GM12878 (cell line): ENCODE results near the gene CFAP45. TPM values are rescaled to one million over a fixed set of nuclear protein-coding genes. Genes with fewer than 3 reads are reported as not detected.

Experiments used
- ATAC-seq: fragments of 200-7000 bp; cut with Tn5 transposase; 3 replicates; pipeline ENCODE4 v1.9.1; 2020; ENCODE audit warnings: mild to moderate bottlenecking, moderate library complexity
- BruUV-seq: library from RNA; stranded (reverse); fragments of 400-500 nt; replicated peaks from 2 replicates; lab custom pipeline; 2021; lab: Mats Ljungman, UMichigan
- CTCF ChIA-PET: fragments of 300-600 bp; sonication (Branson Sonifier 250); formaldehyde crosslinking; extraction: SDS; loops from one replicate; lab custom pipeline; 2021; ENCODE audit warnings: inconsistent platforms; lab: Yijun Ruan, JAX
- POLR2A ChIA-PET: fragments of 350-600 bp; formaldehyde crosslinking; extraction: SDS; loops from one replicate; lab custom pipeline; 2021; ENCODE audit warnings: inconsistent platforms; lab: Charles Lee
- RAD21 ChIA-PET: fragments of 300-600 bp; sonication (Branson Sonifier 250); formaldehyde crosslinking; loops from one replicate; lab custom pipeline; 2023; ENCODE audit warnings: antibody characterized with exemption; ENCODE audit not compliant: unreplicated experiment; lab: Charles Lee
- SMC1A ChIA-PET: fragments of 300-600 bp; sonication (Branson Sonifier 250); formaldehyde crosslinking; loops from one replicate; lab custom pipeline; 2023; ENCODE audit not compliant: unreplicated experiment, uncharacterized antibody; lab: Charles Lee
- DNase-seq: peaks from one replicate; pipeline ENCODE4 v3.0.0-alpha.2; 2011; ENCODE audit warnings: low read depth, low spot score
- FAIRE-seq: peaks from 3 replicates; lab custom pipeline; 2011; peaks lifted over from hg19 to GRCh38; lab: Jason Lieb, UNC
- H2AFZ ChIP-seq: 2 replicates; pipeline ENCODE4 v1.6.0; 2011; ENCODE audit warnings: low read depth, low read length, control low read depth; ENCODE audit not compliant: control insufficient read depth
- H3K27ac ChIP-seq: 2 replicates; pipeline ENCODE4 v1.5.1; 2011; ENCODE audit warnings: control low read depth; ENCODE audit not compliant: control insufficient read depth, insufficient read depth
- H3K27me3 ChIP-seq, 2 experiments: replicated peaks in 1 of 2; 2 replicates each; pipeline versions ENCODE4 v1.6.0 to v1.6.1; 2011; ENCODE audit warnings: low read length in 1 of 2; ENCODE audit not compliant: control insufficient read depth in 2 of 2, insufficient read depth in 2 of 2
- H3K36me3 ChIP-seq, 2 experiments: 2 replicates each; pipeline ENCODE4 v1.5.1; 2011; ENCODE audit warnings: low read length in 1 of 2; ENCODE audit not compliant: control insufficient read depth in 2 of 2, insufficient read depth in 2 of 2
- H3K4me1 ChIP-seq: 2 replicates; pipeline ENCODE4 v1.6.1; 2011; ENCODE audit warnings: mild to moderate bottlenecking, low read length, moderate library complexity, mixed read lengths; ENCODE audit not compliant: control insufficient read depth, insufficient read depth
- H3K4me2 ChIP-seq: 2 replicates; pipeline ENCODE4 v1.6.0; 2011; ENCODE audit warnings: control low read depth; ENCODE audit not compliant: control insufficient read depth, insufficient read depth
- H3K4me3 ChIP-seq: fragments of 200-600 bp; sonication (generic); 2 replicates; pipeline ENCODE4 v1.5.1; 2016
- H3K79me2 ChIP-seq: 2 replicates; pipeline ENCODE4 v1.6.0; 2011; ENCODE audit warnings: low read length; ENCODE audit not compliant: control insufficient read depth, insufficient read depth
- H3K9ac ChIP-seq: 2 replicates; pipeline ENCODE4 v1.8.0; 2011; ENCODE audit warnings: low read length, control low read depth, mixed read lengths; ENCODE audit not compliant: control insufficient read depth, insufficient read depth
- H3K9me3 ChIP-seq: replicated peaks from 3 replicates; pipeline ENCODE4 v1.5.1; 2011; ENCODE audit warnings: mild to moderate bottlenecking, low read length; ENCODE audit not compliant: control insufficient read depth, insufficient read depth
- H4K20me1 ChIP-seq: 2 replicates; pipeline ENCODE4 v1.6.0; 2011; ENCODE audit not compliant: control insufficient read depth, insufficient read depth
- BRCA1 ChIP-seq: IDR thresholded peaks from 2 replicates; pipeline ENCODE4 v1.6.1; 2011; ENCODE audit warnings: low read depth, low read length, improper control_type of control experiment
- FOS ChIP-seq: IDR thresholded peaks from 3 replicates; pipeline ENCODE4 v1.6.1; 2011; ENCODE audit warnings: borderline replicate concordance; ENCODE audit not compliant: insufficient read length; ENCODE audit errors: extremely low read depth
- KLF5 ChIP-seq: fragments of 450-650 bp; IDR thresholded peaks from 2 replicates; pipeline ENCODE4 v1.6.1; 2014; ENCODE audit warnings: mild to moderate bottlenecking; ENCODE audit not compliant: partially characterized antibody
- POLR2AphosphoS2 ChIP-seq: IDR thresholded peaks from 2 replicates; pipeline ENCODE4 v1.6.1; 2011; ENCODE audit warnings: low read depth, mild to moderate bottlenecking, low read length, improper control_type of control experiment, moderate library complexity
- RCOR1 ChIP-seq: conservative IDR thresholded peaks from 2 replicates; pipeline ENCODE4 v1.6.1; 2012; ENCODE audit warnings: low read depth, low read length, improper control_type of control experiment
- RFX5 ChIP-seq: IDR thresholded peaks from 2 replicates; pipeline ENCODE4 v1.6.1; 2011; ENCODE audit warnings: low read depth, low read length, improper control_type of control experiment
- SUZ12 ChIP-seq: fragments of 200-600 bp; sonication (generic); IDR thresholded peaks from one replicate; pipeline ENCODE4 v1.6.1; 2018; ENCODE audit warnings: antibody characterized with exemption, mild to moderate bottlenecking; ENCODE audit not compliant: unreplicated experiment
- WGBS: methylation state at CpG from one replicate; pipeline ENCODE4 v1.1.6; 2016; ENCODE audit warnings: low lambda C conversion rate; ENCODE audit not compliant: insufficient replicate concordance, insufficient coverage; ENCODE audit errors: missing lambda C conversion rate; 5-methylcytosine and 5-hydroxymethylcytosine counted together
- in situ Hi-C: fragments of 300-500 bp; cut with MboI; formaldehyde crosslinking; loops from 9 replicates; pipeline ENCODE4 v1.14.3; 2018; ENCODE audit warnings: mixed read lengths
- intact Hi-C: fragments of 100-400 bp; cut with micrococcal nuclease; formaldehyde crosslinking; loops from one replicate; pipeline ENCODE4 v1.14.2; 2022; ENCODE audit not compliant: unreplicated experiment
- polyA plus RNA-seq, 11 experiments: library from polyadenylated mRNA; depleted of rRNA in 4 of 11; unstranded in 6 of 11; stranded (reverse) in 5 of 11; fragments of >200 nt; fragmentation: Nextera tagmentation in 4 of 11; fragmentation: Illumina TruSeq in 1 of 11; extraction: Ambion mirVana in 4 of 11; extraction: Trizol in 1 of 11; gene quantifications; 1 replicate in 1 of 11; 2 replicates in 10 of 11; pipeline versions ENCODE4 v1.2.1 to v1.2.3, GENCODE V29; 2011 to 2016; ENCODE audit warnings: inconsistent platforms in 2 of 11, missing spikeins in 2 of 11, low read depth in 1 of 11
- total RNA-seq, 4 experiments: library from RNA; depleted of rRNA in 3 of 4; stranded (reverse); fragments of >200 nt in 3 of 4; fragmentation: Illumina TruSeq in 1 of 4; extraction: Trizol in 1 of 4; gene quantifications; 2 replicates each; pipeline versions ENCODE4 v1.2.1 to v1.2.3, GENCODE V29; 2013 to 2021
- TF ChIP-seq, protein P1 (sequence below): IDR thresholded peaks from 2 replicates; pipeline ENCODE4 v1.6.1; 2012; ENCODE audit warnings: low read depth, low read length, improper control_type of control experiment
- TF ChIP-seq, protein P2 (sequence below): IDR thresholded peaks from 2 replicates; pipeline ENCODE4 v1.6.1; 2011; ENCODE audit warnings: borderline replicate concordance, low read depth, mild to moderate bottlenecking, moderate library complexity, low read length; ENCODE audit not compliant: insufficient read depth, poor library complexity, severe bottlenecking
- TF ChIP-seq, protein P3 (sequence below), 3 experiments: IDR thresholded peaks in 2 of 3; conservative IDR thresholded peaks in 1 of 3; 2 replicates each; pipeline ENCODE4 v1.5.1; 2011; ENCODE audit warnings: low read depth in 3 of 3, low read length in 3 of 3, mild to moderate bottlenecking in 3 of 3, control low read depth in 2 of 3, moderate library complexity in 2 of 3, inconsistent platforms in 1 of 3, mixed read lengths in 1 of 3; ENCODE audit not compliant: control insufficient read depth in 2 of 3, insufficient read depth in 1 of 3; ENCODE audit errors: extremely low read depth in 1 of 3
- TF ChIP-seq, protein P4 (sequence below): fragments of 450-650 bp; IDR thresholded peaks from 2 replicates; pipeline ENCODE4 v1.6.1; 2016; ENCODE audit warnings: mild to moderate bottlenecking, moderate library complexity, borderline replicate concordance

Gene CFAP45
- total and polyA plus RNA-seq, 10 of the 15 experiments (the other 5 are each of a cell fraction or from before 2014, with no cell fraction given), result 0.43 to 0.91 (median 0.67) TPM

DNA sequence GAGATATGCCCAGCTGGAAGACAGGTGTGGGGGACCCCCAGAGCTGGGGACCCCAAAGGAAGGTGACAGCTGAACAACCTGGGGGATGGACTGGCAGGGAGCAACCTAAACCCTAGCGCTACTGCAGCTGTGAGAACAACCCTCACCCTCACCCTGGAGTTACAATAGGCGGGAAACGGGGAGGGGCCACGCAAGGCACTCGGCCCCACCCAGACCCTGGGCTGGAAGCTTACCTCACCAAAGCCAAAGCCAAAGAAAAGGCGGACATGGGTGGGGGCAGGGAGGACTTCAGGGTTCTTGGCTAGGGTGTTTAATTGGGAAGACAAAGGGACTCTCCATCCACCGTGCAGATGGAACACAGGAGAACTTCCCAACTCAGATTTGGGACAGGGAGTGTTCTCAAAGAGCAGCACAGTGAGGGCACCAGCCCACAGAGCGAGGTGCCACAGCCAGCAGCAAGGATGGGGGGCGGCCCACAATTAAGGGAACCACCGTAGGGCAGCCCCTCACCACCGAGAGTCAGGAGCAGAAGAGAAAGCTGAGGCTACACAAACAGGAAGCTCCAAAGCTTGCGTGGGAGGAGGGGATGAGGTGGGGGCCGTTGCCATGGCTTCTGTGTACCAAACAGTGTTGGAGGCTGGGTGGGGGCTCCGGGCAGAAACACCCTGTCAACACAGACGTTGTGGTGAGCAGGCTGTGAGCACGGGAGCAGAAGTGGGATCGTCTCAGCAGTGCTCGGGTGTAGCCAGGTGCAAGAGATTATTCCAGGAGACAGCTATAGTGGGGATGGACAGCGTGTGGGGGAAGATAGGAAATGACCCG lies 23.4 kb upstream of the CFAP45 start:
- RAD21 ChIA-PET, result interaction anchor here (0.6 to 7.5 kb wide), 12 partner anchors 9 to 1302 kb away, joined by 3 to 94 read pairs (median 4); partner anchors contain the start of genes AIM2, DCAF8, IGSF8 and IGSF9
- FAIRE-seq, result peak; percentile 65
- Histone ChIP-seq H3K9me3 (no peaks in the 10 kb centered on the region), H3K36me3 (peaks cover 8 to 20% of the 10 kb centered on the region in 2 experiments; a peak in 3 of 4 replicates), H3K4me1 (peaks cover 32% of the 10 kb centered on the region), H3K4me3 (peak overlapping the region; percentile 82), H3K79me2 (peaks cover 61% of the 10 kb centered on the region), H2AFZ (no peak overlapping the region), H3K27ac (peak overlapping the region; percentile 82), H3K9ac (peak overlapping the region; percentile 84), H3K4me2 (peak overlapping the region; percentile 68), H4K20me1 (no peaks in the 10 kb centered on the region), H3K27me3 (no peaks in the 10 kb centered on the region)
- in situ Hi-C loops (no loop called here), intact Hi-C loops (loop anchor here (10.0 kb wide), 1 partner anchor 849 kb away; the partner anchor contains the start of gene AIM2)
- ATAC-seq, result peak; percentile 52
- peak; percentile 68 for DNase-seq
- BruUV-seq, result no TSS peak
- 3% methylated on average over 20 of the region's 20 CpGs for WGBS
- CTCF ChIA-PET, result interaction anchor here (0.8 to 22.4 kb wide), 12 partner anchors 12 to 455 kb away, joined by 3 to 422 read pairs (median 10); no protein-coding TSS in a partner anchor
- POLR2A ChIA-PET, result interaction anchor here (1.1 to 5.2 kb wide), 8 partner anchors 10 to 846 kb away, joined by 3 to 25 read pairs (median 6); partner anchors contain the start of genes AIM2, DCAF8 and PIGM
- SMC1A ChIA-PET, result interaction anchor here (0.5 to 8.1 kb wide), 10 partner anchors 7 to 125 kb away, joined by 3 to 83 read pairs (median 4); no protein-coding TSS in a partner anchor
- TF ChIP-seq, protein P1, sequence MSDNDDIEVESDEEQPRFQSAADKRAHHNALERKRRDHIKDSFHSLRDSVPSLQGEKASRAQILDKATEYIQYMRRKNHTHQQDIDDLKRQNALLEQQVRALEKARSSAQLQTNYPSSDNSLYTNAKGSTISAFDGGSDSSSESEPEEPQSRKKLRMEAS, result no peak
- TF ChIP-seq, protein P2, sequence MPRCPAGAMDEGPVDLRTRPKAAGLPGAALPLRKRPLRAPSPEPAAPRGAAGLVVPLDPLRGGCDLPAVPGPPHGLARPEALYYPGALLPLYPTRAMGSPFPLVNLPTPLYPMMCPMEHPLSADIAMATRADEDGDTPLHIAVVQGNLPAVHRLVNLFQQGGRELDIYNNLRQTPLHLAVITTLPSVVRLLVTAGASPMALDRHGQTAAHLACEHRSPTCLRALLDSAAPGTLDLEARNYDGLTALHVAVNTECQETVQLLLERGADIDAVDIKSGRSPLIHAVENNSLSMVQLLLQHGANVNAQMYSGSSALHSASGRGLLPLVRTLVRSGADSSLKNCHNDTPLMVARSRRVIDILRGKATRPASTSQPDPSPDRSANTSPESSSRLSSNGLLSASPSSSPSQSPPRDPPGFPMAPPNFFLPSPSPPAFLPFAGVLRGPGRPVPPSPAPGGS, result peak; percentile 58
- TF ChIP-seq RFX5 (no peak), BRCA1 (no peak), RCOR1 (no peak), POLR2AphosphoS2 (peak; percentile 64), SUZ12 (no peak), FOS (no peak), KLF5 (peak; percentile 71)
- TF ChIP-seq, protein P3, sequence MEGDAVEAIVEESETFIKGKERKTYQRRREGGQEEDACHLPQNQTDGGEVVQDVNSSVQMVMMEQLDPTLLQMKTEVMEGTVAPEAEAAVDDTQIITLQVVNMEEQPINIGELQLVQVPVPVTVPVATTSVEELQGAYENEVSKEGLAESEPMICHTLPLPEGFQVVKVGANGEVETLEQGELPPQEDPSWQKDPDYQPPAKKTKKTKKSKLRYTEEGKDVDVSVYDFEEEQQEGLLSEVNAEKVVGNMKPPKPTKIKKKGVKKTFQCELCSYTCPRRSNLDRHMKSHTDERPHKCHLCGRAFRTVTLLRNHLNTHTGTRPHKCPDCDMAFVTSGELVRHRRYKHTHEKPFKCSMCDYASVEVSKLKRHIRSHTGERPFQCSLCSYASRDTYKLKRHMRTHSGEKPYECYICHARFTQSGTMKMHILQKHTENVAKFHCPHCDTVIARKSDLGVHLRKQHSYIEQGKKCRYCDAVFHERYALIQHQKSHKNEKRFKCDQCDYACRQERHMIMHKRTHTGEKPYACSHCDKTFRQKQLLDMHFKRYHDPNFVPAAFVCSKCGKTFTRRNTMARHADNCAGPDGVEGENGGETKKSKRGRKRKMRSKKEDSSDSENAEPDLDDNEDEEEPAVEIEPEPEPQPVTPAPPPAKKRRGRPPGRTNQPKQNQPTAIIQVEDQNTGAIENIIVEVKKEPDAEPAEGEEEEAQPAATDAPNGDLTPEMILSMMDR (IDR thresholded peaks at IDR 0.05 in 2 of 3, conservative IDR thresholded peaks at IDR 0.05 in 1 of 3; ENCODE audit: control insufficient read depth in 2 of 3, extremely low read depth in 1 of 3, insufficient read depth in 1 of 3, low read depth in 3 of 3, low read length in 3 of 3), result no peak
- TF ChIP-seq, protein P4, sequence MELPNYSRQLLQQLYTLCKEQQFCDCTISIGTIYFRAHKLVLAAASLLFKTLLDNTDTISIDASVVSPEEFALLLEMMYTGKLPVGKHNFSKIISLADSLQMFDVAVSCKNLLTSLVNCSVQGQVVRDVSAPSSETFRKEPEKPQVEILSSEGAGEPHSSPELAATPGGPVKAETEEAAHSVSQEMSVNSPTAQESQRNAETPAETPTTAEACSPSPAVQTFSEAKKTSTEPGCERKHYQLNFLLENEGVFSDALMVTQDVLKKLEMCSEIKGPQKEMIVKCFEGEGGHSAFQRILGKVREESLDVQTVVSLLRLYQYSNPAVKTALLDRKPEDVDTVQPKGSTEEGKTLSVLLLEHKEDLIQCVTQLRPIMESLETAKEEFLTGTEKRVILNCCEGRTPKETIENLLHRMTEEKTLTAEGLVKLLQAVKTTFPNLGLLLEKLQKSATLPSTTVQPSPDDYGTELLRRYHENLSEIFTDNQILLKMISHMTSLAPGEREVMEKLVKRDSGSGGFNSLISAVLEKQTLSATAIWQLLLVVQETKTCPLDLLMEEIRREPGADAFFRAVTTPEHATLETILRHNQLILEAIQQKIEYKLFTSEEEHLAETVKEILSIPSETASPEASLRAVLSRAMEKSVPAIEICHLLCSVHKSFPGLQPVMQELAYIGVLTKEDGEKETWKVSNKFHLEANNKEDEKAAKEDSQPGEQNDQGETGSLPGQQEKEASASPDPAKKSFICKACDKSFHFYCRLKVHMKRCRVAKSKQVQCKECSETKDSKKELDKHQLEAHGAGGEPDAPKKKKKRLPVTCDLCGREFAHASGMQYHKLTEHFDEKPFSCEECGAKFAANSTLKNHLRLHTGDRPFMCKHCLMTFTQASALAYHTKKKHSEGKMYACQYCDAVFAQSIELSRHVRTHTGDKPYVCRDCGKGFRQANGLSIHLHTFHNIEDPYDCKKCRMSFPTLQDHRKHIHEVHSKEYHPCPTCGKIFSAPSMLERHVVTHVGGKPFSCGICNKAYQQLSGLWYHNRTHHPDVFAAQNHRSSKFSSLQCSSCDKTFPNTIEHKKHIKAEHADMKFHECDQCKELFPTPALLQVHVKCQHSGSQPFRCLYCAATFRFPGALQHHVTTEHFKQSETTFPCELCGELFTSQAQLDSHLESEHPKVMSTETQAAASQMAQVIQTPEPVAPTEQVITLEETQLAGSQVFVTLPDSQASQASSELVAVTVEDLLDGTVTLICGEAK, result peak; percentile 64; the same call in 1 of the 2 replicates
